H9 (cell line): ENCODE data around the gene KBTBD12. TPM values are rescaled to one million over a fixed set of nuclear protein-coding genes. Genes with fewer than 3 reads are reported as not detected.

Experiments
- DNase-seq: peaks from one replicate; pipeline ENCODE4 v3.0.0-alpha.2; 2017
- H2AFZ ChIP-seq: one replicate; pipeline ENCODE4 v1.6.1; 2013; ENCODE audit warnings: mild to moderate bottlenecking, low read length, control low read depth, moderate library complexity
- H2AK5ac ChIP-seq: 2 replicates; pipeline ENCODE4 v1.6.1; 2013; ENCODE audit warnings: low read length, control low read depth, mixed read lengths; ENCODE audit not compliant: insufficient read length
- H2BK120ac ChIP-seq: one replicate; pipeline ENCODE4 v1.6.1; 2013; ENCODE audit warnings: low read depth, mild to moderate bottlenecking, low read length, control low read depth, inconsistent platforms; ENCODE audit not compliant: poor library complexity, severe bottlenecking
- H2BK12ac ChIP-seq: 2 replicates; pipeline ENCODE4 v1.6.1; 2013; ENCODE audit warnings: low read length, control low read depth, mixed read lengths, low read depth; ENCODE audit not compliant: insufficient read length
- H2BK15ac ChIP-seq: 2 replicates; pipeline ENCODE4 v1.6.1; 2013; ENCODE audit warnings: low read depth, low read length, control low read depth
- H2BK20ac ChIP-seq: one replicate; pipeline ENCODE4 v1.6.1; 2013; ENCODE audit warnings: low read depth, mild to moderate bottlenecking, low read length, control low read depth, inconsistent platforms; ENCODE audit not compliant: poor library complexity, severe bottlenecking
- H2BK5ac ChIP-seq: 2 replicates; pipeline ENCODE4 v1.6.1; 2013; ENCODE audit warnings: low read length, control low read depth, mixed read lengths; ENCODE audit not compliant: insufficient read length
- H3K14ac ChIP-seq: 2 replicates; pipeline ENCODE4 v1.6.1; 2013; ENCODE audit warnings: low read length, control low read depth; ENCODE audit not compliant: insufficient read depth
- H3K18ac ChIP-seq: 2 replicates; pipeline ENCODE4 v1.6.1; 2013; ENCODE audit warnings: low read depth, mild to moderate bottlenecking, mixed read lengths, low read length, control low read depth; ENCODE audit not compliant: insufficient read length
- H3K23ac ChIP-seq: 2 replicates; pipeline ENCODE4 v1.6.1; 2013; ENCODE audit warnings: low read length, control low read depth, mixed read lengths, low read depth; ENCODE audit not compliant: insufficient read length
- H3K23me2 ChIP-seq: 2 replicates; pipeline ENCODE4 v1.6.1; 2013; ENCODE audit warnings: low read depth, mild to moderate bottlenecking, mixed read lengths, low read length, control low read depth; ENCODE audit not compliant: insufficient read length, poor library complexity, severe bottlenecking
- H3K27ac ChIP-seq: 2 replicates; pipeline ENCODE4 v1.5.1; 2013; ENCODE audit warnings: low read length, control low read depth, mixed read lengths, low read depth; ENCODE audit not compliant: insufficient read length
- H3K27me3 ChIP-seq: 2 replicates; pipeline ENCODE4 v1.6.1; 2013; ENCODE audit warnings: low read length, control low read depth, inconsistent platforms; ENCODE audit not compliant: insufficient read depth
- H3K4ac ChIP-seq: 2 replicates; pipeline ENCODE4 v1.6.1; 2013; ENCODE audit warnings: low read depth, mild to moderate bottlenecking, control low read depth, inconsistent platforms, low read length, moderate library complexity
- H3K4me1 ChIP-seq: 2 replicates; pipeline ENCODE4 v1.6.1; 2013; ENCODE audit warnings: low read length, control low read depth, inconsistent platforms; ENCODE audit not compliant: insufficient read depth
- H3K4me2 ChIP-seq: 2 replicates; pipeline ENCODE4 v1.6.1; 2013; ENCODE audit warnings: low read length, control low read depth, mixed read lengths; ENCODE audit not compliant: insufficient read length, insufficient read depth
- H3K56ac ChIP-seq: 2 replicates; pipeline ENCODE4 v1.6.1; 2013; ENCODE audit warnings: low read depth, mild to moderate bottlenecking, mixed read lengths, low read length, control low read depth; ENCODE audit not compliant: insufficient read length
- H3K79me1 ChIP-seq: 2 replicates; pipeline ENCODE4 v1.6.1; 2013; ENCODE audit warnings: low read depth, mild to moderate bottlenecking, moderate library complexity, low read length, control low read depth, inconsistent platforms; ENCODE audit not compliant: insufficient read depth, poor library complexity, severe bottlenecking
- H3K79me2 ChIP-seq: 2 replicates; pipeline ENCODE4 v1.6.1; 2013; ENCODE audit warnings: low read length, control low read depth, inconsistent platforms; ENCODE audit not compliant: insufficient read depth
- H3K9ac ChIP-seq: 2 replicates; pipeline ENCODE4 v1.6.1; 2013; ENCODE audit warnings: low read length, control low read depth, mixed read lengths; ENCODE audit not compliant: insufficient read length; ENCODE audit errors: extremely low read depth
- H3K9me3 ChIP-seq: one replicate; pipeline ENCODE4 v1.6.1; 2013; ENCODE audit warnings: low read depth, low read length, inconsistent platforms; ENCODE audit not compliant: control insufficient read depth
- H3T11ph ChIP-seq: one replicate; pipeline ENCODE4 v1.6.1; 2013; ENCODE audit warnings: mild to moderate bottlenecking, low read length, control low read depth, inconsistent platforms
- H4K20me1 ChIP-seq: one replicate; pipeline ENCODE4 v1.6.1; 2013; ENCODE audit not compliant: control insufficient read depth, insufficient read length, insufficient read depth
- H4K5ac ChIP-seq: 2 replicates; pipeline ENCODE4 v1.6.1; 2013; ENCODE audit warnings: low read depth, mild to moderate bottlenecking, mixed read lengths, low read length, control low read depth; ENCODE audit not compliant: insufficient read length
- H4K8ac ChIP-seq: replicated peaks from 2 replicates; pipeline ENCODE4 v1.6.1; 2013; ENCODE audit warnings: low read length, control low read depth, mixed read lengths, low read depth; ENCODE audit not compliant: insufficient read length
- H4K91ac ChIP-seq: 2 replicates; pipeline ENCODE4 v1.6.1; 2013; ENCODE audit warnings: low read depth, mild to moderate bottlenecking, moderate library complexity, mixed read lengths, low read length, control low read depth; ENCODE audit not compliant: insufficient read length
- H3K27ac Mint-ChIP-seq, 3 experiments: 2 replicates in 2 of 3; 3 replicates in 1 of 3; pipeline ENCODE4 v1.8.0; 2020 to 2021; ENCODE audit warnings: mixed read lengths in 3 of 3, mild to moderate bottlenecking in 1 of 3, moderate library complexity in 1 of 3
- H3K27me3 Mint-ChIP-seq: 2 replicates; pipeline ENCODE4 v1.8.0; 2021; ENCODE audit warnings: low read depth, mild to moderate bottlenecking, moderate library complexity, mixed read lengths
- H3K36me3 Mint-ChIP-seq, 3 experiments: 2 replicates in 2 of 3; 3 replicates in 1 of 3; pipeline ENCODE4 v1.8.0; 2020 to 2021; ENCODE audit warnings: low read depth in 3 of 3, mixed read lengths in 3 of 3; ENCODE audit not compliant: insufficient read depth in 1 of 3
- H3K4me1 Mint-ChIP-seq, 2 experiments: 2 replicates each; pipeline ENCODE4 v1.8.0; 2020; ENCODE audit warnings: mixed read lengths in 2 of 2
- H3K4me3 Mint-ChIP-seq, 2 experiments: 2 replicates in 1 of 2; 3 replicates in 1 of 2; pipeline ENCODE4 v1.8.0; 2020 to 2021; ENCODE audit warnings: mild to moderate bottlenecking in 2 of 2, mixed read lengths in 2 of 2, moderate library complexity in 1 of 2
- H3K9me3 Mint-ChIP-seq, 2 experiments: 2 replicates in 1 of 2; 3 replicates in 1 of 2; pipeline ENCODE4 v1.8.0; 2020; ENCODE audit warnings: mild to moderate bottlenecking in 2 of 2, mixed read lengths in 2 of 2, moderate library complexity in 1 of 2
- CTCF ChIP-seq: fragments of 200-600 bp; sonication (generic); conservative IDR thresholded peaks from 3 replicates; pipeline ENCODE4 v1.8.0; 2021; ENCODE audit warnings: antibody characterized with exemption, mild to moderate bottlenecking
- WGBS: extraction: QIAGEN DNeasy Blood & Tissue Kit; methylation state at CpG from one replicate; pipeline ENCODE4 v1.1.7; 2013; ENCODE audit warnings: missing lambda C conversion rate, low lambda C conversion rate, mixed read lengths; ENCODE audit not compliant: insufficient read length; ENCODE audit errors: extremely low coverage; 5-methylcytosine and 5-hydroxymethylcytosine counted together
- total RNA-seq: library from RNA; stranded (reverse); gene quantifications from 2 replicates; pipeline ENCODE4 v1.2.1, GENCODE V29; 2021

KBTBD12 gene
- total RNA-seq, 1 experiment from 2014 or later: not detected

DNA sequence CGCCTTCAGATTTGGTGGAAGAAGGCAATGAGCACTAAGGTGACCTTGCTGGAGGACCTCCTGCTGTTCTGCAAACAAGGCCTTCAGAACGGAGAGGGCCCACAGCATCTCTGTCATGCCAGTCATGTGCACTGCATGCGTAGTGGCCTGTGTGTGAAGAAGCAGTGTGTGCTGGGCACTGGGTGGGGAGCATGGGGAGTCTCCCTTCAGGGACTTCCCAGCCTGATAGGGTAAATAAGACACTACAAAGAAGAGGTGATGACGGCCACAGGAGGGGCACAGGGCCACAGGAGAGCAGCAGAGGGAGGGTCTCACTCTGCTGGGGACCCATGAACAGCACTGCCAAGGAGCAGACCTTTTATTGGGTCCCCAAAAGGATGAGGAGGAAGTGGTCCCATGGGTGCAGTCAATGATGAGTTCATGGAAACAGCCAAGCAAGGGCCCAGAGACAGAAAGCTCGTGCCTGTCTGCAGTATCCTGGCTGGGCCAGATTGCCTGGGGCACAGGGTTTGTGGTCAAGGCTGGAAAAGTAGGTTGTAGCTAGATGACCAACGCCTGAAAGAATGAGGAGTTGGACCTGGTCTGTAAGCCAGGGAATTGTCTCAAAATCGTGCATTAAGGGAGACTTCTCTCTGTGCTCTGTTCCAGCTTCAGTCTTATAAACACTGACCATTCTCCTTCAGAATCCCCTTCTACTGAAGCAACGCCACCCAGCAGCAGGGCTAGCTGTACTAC is 69.4 kb downstream of the KBTBD12 start:
- H3K27me3 Mint-ChIP-seq: peaks cover 30% of the 10 kb centered on the region
- no peak for DNase-seq
- no peak overlapping the region for H4K5ac ChIP-seq
- H3K27me3 ChIP-seq: no peaks in the 10 kb centered on the region
- H3T11ph ChIP-seq: no peak overlapping the region
- no peaks in the 10 kb centered on the region for H3K79me2 ChIP-seq
- no peak overlapping the region for H2BK5ac ChIP-seq
- no peak overlapping the region for H3K9ac ChIP-seq
- no peak overlapping the region for H2AK5ac ChIP-seq
- H2BK12ac ChIP-seq: no peak overlapping the region
- no peak overlapping the region for H4K91ac ChIP-seq
- no peak overlapping the region; the same call in 1 of the 2 replicates for H3K14ac ChIP-seq
- TF ChIP-seq CTCF: no peak
- no peak overlapping the region for H3K4me2 ChIP-seq
- H3K4me3 Mint-ChIP-seq: no peak overlapping the region
- no peaks in the 10 kb centered on the region for H3K23me2 ChIP-seq
- no peak overlapping the region for H2AFZ ChIP-seq
- no peaks in the 10 kb centered on the region for H3K4me1 ChIP-seq
- no peak overlapping the region for H2BK120ac ChIP-seq
- WGBS: no CpG with 5 or more reads among the region's 8 CpGs
- no peaks in the 10 kb centered on the region for H3K79me1 ChIP-seq
- H3K23ac ChIP-seq: no peak overlapping the region
- no peak overlapping the region for H2BK15ac ChIP-seq
- H2BK20ac ChIP-seq: no peak overlapping the region
- H3K27ac ChIP-seq: no peak overlapping the region
- H3K56ac ChIP-seq: no peak overlapping the region
- no peaks in the 10 kb centered on the region; a peak in 1 of 7 replicates for H3K36me3 Mint-ChIP-seq
- 0 out of 4 replicates have a peak, but pooled peaks cover 0 to 4% of the 10 kb centered on the region in 2 experiments for H3K4me1 Mint-ChIP-seq
- H4K20me1 ChIP-seq: no peaks in the 10 kb centered on the region
- no peak overlapping the region for H3K27ac Mint-ChIP-seq
- no peak overlapping the region for H3K18ac ChIP-seq
- H3K9me3 Mint-ChIP-seq: peaks cover 2 to 3% of the 10 kb centered on the region in 2 experiments; a peak in 4 of 5 replicates
- no peak overlapping the region for H4K8ac ChIP-seq
- no peaks in the 10 kb centered on the region for H3K9me3 ChIP-seq
- no peak overlapping the region for H3K4ac ChIP-seq
